ENCODE data around the gene SLC13A3. TPM values are rescaled to one million over a fixed set of nuclear protein-coding genes. Genes with fewer than 3 reads are reported as not detected.

The SLC13A3 gene
- polyA plus RNA-seq, 4 donors: 8.8 to 22.9 (median 20.3) TPM

DNA sequence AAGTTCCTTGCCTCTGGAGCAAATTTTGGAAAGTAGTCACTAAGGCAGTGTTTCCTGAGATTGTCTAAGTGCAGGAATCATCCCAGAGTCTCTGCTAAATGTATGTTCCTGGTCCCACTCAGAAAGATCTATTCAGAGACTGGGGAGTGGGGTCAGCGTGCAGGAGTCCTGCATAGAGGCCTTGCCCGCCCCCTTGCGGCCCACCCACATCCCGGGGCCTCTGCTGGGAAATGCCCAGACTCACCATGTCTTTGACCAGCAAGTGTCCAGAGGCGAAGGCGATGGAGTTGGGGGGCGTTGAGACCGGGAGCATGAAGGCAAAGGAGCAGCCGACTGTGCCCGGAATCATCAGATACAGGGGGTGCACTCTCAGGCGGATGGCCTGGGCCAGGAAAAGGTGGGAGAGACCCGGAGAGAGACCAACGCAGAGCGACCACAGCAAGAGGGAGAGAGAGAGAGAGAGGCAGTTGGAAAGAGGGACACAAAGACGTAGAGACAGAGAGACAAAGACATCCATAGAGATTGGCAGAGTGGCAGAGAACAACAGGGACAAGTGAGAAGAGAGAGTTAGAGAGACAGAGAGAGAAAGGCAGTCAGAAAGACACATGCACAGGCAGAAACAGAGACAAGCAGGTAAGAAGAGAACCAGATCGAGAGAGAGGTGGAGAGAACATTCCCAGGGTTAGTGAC is 87.9 kb downstream of the SLC13A3 start:
- no peak for DNase-seq (ENCODE audit: low read depth in 4 of 4, low spot score in 2 of 4)

DNA sequence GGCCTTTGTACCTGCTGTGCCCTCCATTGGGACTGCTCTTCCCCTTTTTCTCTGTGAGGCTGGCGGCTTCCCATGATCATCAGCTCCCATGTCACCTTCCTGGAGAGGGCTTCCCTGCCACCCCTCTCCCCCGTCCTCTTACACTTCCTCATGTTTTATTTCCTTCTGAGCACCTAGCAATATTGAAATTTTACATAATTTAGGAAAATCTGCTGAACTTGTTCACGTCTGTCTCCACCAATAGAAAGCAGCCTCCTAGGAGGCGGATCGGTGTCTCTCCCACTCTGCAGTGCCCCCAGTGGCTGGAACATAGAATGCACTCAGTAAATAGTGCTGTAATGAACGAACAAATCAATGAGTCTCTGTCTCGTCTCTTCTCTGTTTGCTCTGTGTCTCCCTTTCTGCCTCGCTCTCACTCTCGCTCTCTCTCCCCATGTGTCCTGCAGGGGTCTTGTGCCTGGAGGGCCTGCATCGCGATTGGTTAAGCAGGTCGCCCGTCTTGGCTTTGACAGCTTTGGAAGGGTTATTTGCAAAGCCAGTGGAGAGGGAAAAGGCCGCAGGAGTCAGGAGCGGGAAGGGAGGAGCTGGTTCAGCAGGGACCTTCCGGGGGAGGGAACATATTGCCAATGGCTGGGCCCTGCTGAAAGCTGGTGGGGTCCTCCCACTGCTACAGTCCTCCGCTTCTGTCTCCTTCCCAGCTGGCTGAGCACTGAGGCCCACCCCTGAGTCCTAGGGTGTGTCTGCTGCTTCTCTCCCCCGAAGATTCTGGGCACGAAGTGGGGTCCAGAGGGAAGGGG is 88.7 kb downstream of the SLC13A3 start:
- DNase-seq (ENCODE audit: low read depth in 4 of 4, low spot score in 2 of 4): peak; percentile 65 to 83 (median 74)

GRCh38 chr20:46562009-46562372 is 89.3 kb downstream of the SLC13A3 start:
- DNase-seq (ENCODE audit: low read depth in 4 of 4, low spot score in 2 of 4): no peak

GRCh38 chr20:46559685-46560440 is 91.4 kb downstream of the SLC13A3 start:
- DNase-seq (ENCODE audit: low read depth in 4 of 4, low spot score in 2 of 4): no peak

DNA sequence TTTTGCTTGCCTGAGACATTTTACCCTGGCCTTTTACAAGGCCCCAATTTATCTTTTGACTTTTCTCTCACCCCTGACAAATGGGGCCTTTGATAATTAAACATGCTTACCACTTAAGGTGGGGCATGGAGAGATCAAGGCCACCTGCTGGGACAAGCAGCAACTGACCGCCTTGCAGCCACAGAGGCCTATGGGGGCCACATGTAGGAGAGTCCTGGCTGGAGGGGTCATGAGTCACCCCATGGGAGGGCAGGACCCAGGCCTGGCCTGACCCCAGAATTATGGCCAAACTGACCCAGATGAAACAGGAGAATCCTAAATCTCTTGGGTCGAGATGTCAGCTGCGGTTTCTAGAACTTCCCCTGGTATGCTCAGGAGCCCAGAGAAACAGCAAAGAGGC is 92.3 kb downstream of the SLC13A3 start:
- no peak for DNase-seq (ENCODE audit: low read depth in 4 of 4, low spot score in 2 of 4)

DNA sequence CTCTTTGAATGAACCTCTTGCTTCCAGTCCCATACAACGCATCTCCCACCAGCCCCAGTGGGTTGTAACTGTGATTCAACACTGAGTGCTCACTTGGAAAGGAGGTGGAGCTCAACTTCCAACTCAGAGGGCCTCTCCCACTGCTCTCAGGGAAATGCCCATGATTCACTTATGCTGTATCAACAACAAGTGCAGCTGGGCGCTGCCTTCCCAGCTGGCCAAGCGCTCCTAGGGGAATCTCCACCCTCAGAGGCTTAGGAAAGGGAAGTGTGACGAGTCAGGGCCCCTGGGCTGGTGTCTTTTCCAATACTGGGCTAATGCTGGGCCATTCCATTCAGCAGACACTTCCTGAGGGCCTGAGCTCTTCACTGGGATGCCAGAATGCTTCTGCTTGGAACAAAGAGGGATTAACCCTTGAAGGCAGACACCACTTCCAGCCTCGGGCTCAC is 92.7 kb downstream of the SLC13A3 start:
- no peak for DNase-seq (ENCODE audit: low read depth in 4 of 4, low spot score in 2 of 4)

- DNase-seq (ENCODE audit: low read depth in 4 of 4, low spot score in 2 of 4): no peak
Observed at GRCh38 chr20:46557231-46557956, 93.9 kb downstream of the SLC13A3 start.

DNA sequence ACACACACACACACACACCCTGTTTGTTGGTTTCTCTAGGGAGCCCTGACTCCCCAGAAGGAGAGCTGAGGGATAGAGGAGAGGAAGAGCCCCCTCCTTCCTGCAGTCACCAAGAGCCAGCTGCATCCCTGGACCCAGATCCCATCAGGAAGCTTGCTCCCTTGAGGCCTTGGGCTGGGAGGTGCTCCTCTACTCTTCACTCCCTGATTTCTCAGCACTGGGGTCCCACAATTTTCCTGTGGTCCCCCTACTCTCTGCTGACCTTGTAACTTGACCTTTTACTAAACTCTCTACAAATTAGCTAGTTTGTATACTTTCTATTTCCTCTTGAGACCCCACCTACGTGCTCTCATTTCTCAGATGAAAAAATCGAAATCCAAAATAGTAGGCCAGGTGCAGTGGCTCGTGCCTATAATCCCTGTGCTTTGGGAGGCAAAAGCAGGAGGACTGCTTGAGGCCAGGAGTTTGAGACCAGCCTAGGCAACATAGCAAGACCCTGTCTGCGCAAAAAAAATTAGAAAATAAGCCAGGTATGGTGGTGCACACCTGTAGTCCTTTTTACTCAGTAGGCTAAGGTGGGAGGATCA is 95.8 kb downstream of the SLC13A3 start:
- DNase-seq (ENCODE audit: low read depth in 4 of 4, low spot score in 2 of 4): no peak

DNA sequence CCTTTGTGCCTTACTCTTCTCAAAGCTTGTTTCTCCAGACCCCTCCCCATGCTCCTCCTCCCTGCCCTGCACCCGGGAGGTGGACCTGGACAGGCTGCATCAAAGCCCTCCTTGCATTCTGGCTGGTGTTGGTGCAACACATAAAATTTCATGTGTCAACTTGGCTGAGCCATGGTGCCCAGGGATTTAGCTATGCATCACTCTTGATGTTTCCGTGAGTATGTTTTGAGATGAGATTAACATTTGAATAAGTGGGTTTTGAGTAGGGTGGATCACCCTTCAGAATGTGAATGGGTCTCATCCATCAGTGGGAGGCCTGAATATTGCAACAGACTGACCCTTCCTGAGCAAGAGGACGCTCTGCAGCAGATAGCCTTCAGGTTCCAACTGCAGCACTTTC is 96.4 kb downstream of the SLC13A3 start:
- no peak for DNase-seq (ENCODE audit: low read depth in 4 of 4, low spot score in 2 of 4)

- DNase-seq (ENCODE audit: low read depth in 4 of 4, low spot score in 2 of 4): no peak
Observed at GRCh38 chr20:46553926-46554325, 97.3 kb downstream of the SLC13A3 start.

GRCh38 chr20:46552460-46553420 is 98.5 kb downstream of the SLC13A3 start:
- DNase-seq (ENCODE audit: low read depth in 4 of 4, low spot score in 2 of 4): no peak

GRCh38 chr20:46551522-46552381 is 99.5 kb downstream of the SLC13A3 start:
- DNase-seq (ENCODE audit: low read depth in 4 of 4, low spot score in 2 of 4): no peak

GRCh38 chr20:46550461-46550860 is 100.8 kb downstream of the SLC13A3 start, which contains the start of gene OCSTAMP:
Gene OCSTAMP, minus strand, starts transcription at chr20:46550654. Its CDS starts 94 bp downstream, at chr20:46550560.
- no peak for DNase-seq (ENCODE audit: low read depth in 4 of 4, low spot score in 2 of 4)

- no peak for DNase-seq (ENCODE audit: low read depth in 4 of 4, low spot score in 2 of 4)
Observed at GRCh38 chr20:46549188-46549972, 101.9 kb downstream of the SLC13A3 start.

DNA sequence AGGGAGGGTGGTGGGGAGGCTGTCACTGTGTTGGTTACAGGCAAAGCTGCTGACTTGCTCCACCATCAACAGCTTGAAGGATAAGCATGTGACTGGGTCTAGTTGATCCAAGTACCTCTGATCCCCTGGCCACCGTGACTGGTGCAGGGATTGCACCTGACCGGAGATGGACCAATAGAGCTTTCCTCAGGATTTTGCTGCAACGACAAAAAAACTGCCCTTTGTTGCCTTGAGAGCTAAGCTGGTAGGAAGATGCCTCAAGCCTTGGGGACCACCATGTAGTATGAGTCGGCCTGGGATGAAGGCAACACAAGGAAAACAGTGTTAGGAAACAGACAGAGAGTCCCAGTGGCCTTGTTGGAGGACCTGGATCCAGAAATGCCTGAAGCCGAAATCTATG is 102.6 kb downstream of the SLC13A3 start:
- no peak for DNase-seq (ENCODE audit: low read depth in 4 of 4, low spot score in 2 of 4)

GRCh38 chr20:46547995-46548394 is 103.3 kb downstream of the SLC13A3 start:
- DNase-seq (ENCODE audit: low read depth in 4 of 4, low spot score in 2 of 4): no peak

GRCh38 chr20:46546936-46547335 is 104.3 kb downstream of the SLC13A3 start:
- DNase-seq (ENCODE audit: low read depth in 4 of 4, low spot score in 2 of 4): no peak
